ENCODE results near the gene NBR1. TPM values are rescaled to one million over a fixed set of nuclear protein-coding genes. Genes with fewer than 3 reads are reported as not detected.
"Not testable (repeated sequence)": the region's sequence is repeated elsewhere in the genome, so short reads cannot be mapped to it uniquely, and the experiment has no call there.

Gene NBR1
- total and polyA plus RNA-seq, 2 experiments from 2014 or later = 12.6 to 36.8 TPM

DNA sequence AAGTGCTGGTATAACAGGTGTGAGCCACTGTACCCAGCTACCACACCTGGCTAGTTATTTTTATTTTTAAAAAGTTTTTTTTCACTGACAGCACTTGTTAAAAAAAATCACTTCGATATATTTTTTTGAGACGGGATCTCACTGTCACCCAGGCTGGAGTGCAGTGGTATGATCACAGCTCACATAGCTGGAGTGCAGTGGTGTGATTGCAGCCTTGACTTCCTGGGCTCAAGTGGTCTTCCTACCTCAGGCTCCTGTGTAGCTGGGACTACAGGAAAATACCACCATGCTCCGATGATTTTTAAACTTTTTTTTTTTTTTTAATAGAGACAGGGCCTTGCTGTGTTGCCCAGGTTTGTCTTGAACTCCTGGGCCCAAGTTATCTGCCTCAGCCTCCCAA lies 12.9 kb downstream of the NBR1 start:
- Histone ChIP-seq H3K9me2 (ENCODE audit: insufficient read depth) (no peaks in the 10 kb centered on the region), H3K4me2 (no peak overlapping the region), H3K36me3 (ENCODE audit: insufficient read depth) (peaks cover 11% of the 10 kb centered on the region; the same call in 1 of the 2 replicates), H3K4me3 (no peak overlapping the region), H3K4me1 (ENCODE audit: insufficient read depth) (no peaks in the 10 kb centered on the region), H3K27ac (ENCODE audit: low read depth) (no peak overlapping the region), H3K27me3 (ENCODE audit: insufficient read depth) (no peaks in the 10 kb centered on the region), H4K20me1 (replicated peaks; ENCODE audit: insufficient read depth) (no peaks in the 10 kb centered on the region), H3F3A (replicated peaks; ENCODE audit: low read depth) (no peaks in the 10 kb centered on the region), H3K79me2 (replicated peaks; ENCODE audit: insufficient read depth) (no peaks in the 10 kb centered on the region), H2AFZ (no peak overlapping the region)
- Mint-ChIP-seq H3K27me3 (ENCODE audit: insufficient read depth, low read depth, poor library complexity) (peaks cover 5% of the 10 kb centered on the region), H3K4me3 (no peak overlapping the region), H3K4me1 (no peaks in the 10 kb centered on the region), H3K9me3 (no peaks in the 10 kb centered on the region), H3K27ac (no peak overlapping the region), H3K36me3 (ENCODE audit: low read depth) (peaks cover 18% of the 10 kb centered on the region)
- ATAC-seq = no peak
- TF ChIP-seq NANOG (IDR thresholded peaks at IDR 0.05; ENCODE audit: borderline replicate concordance) (no peak), POLR2AphosphoS5 (IDR thresholded peaks at IDR 0.05; ENCODE audit: low read depth) (no peak), EZH2 (IDR thresholded peaks at IDR 0.05; ENCODE audit: low read depth, unreplicated experiment) (no peak), JUNB (IDR thresholded peaks at IDR 0.05; ENCODE audit: unreplicated experiment) (no peak)
- TF ChIP-seq, protein P1, sequence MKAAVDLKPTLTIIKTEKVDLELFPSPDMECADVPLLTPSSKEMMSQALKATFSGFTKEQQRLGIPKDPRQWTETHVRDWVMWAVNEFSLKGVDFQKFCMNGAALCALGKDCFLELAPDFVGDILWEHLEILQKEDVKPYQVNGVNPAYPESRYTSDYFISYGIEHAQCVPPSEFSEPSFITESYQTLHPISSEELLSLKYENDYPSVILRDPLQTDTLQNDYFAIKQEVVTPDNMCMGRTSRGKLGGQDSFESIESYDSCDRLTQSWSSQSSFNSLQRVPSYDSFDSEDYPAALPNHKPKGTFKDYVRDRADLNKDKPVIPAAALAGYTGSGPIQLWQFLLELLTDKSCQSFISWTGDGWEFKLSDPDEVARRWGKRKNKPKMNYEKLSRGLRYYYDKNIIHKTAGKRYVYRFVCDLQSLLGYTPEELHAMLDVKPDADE (IDR thresholded peaks at IDR 0.05) = no peak
- DNase-seq (ENCODE audit: low spot score) = no peak

DNA sequence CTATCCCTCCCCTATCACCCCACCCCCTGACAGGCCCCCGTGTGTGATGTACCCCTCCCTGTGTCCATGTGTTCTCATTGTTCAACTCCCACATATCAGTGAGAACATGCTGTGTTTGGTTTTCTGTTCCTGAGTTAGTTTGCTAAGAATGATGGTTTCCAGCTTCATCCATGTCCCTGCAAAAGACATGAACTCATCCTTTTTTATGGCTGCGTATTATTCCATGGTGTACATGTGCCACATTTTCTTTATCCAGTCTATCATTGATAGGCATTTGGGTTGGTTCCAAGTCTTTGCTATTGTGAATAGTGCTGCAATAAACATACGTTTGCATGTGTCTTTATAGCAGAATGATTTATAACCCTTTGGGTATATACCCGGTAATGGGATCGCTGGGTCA lies 15.6 kb downstream of the NBR1 start:
- not testable (repeated sequence) for H4K20me1 ChIP-seq (replicated peaks; ENCODE audit: insufficient read depth); H3K27me3 ChIP-seq (ENCODE audit: insufficient read depth); H3K27ac ChIP-seq (ENCODE audit: low read depth); DNase-seq (ENCODE audit: low spot score); H3K9me2 ChIP-seq (ENCODE audit: insufficient read depth); ATAC-seq; H3K9me3 Mint-ChIP-seq; H3K4me3 Mint-ChIP-seq; H3K27me3 Mint-ChIP-seq (ENCODE audit: insufficient read depth, low read depth, poor library complexity); H3F3A ChIP-seq (replicated peaks; ENCODE audit: low read depth); H3K4me1 ChIP-seq (ENCODE audit: insufficient read depth); H3K79me2 ChIP-seq (replicated peaks; ENCODE audit: insufficient read depth); H3K27ac Mint-ChIP-seq; H3K4me3 ChIP-seq; H2AFZ ChIP-seq; H3K4me2 ChIP-seq; H3K4me1 Mint-ChIP-seq
- H3K36me3 Mint-ChIP-seq (ENCODE audit: low read depth) = peaks cover 32% of the 10 kb centered on the region
- H3K36me3 ChIP-seq (ENCODE audit: insufficient read depth) = peaks cover 30% of the 10 kb centered on the region

DNA sequence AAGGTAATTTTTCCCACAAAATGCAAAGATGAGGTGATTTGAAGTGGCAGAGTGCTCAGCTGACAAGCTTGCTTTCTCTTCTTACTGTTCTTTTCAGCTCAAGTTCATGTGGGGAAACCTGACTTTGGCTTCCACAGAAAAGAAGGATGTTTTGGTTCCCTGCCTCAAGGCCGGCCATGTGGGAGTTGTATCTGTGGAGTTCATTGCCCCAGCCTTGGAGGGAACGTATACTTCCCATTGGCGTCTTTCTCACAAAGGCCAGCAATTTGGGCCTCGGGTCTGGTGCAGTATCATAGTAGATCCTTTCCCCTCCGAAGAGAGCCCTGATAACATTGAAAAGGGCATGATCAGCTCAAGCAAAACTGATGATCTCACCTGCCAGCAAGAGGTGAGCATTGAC lies 22.2 kb downstream of the NBR1 start:
- peaks cover 51% of the 10 kb centered on the region for H3K36me3 ChIP-seq (ENCODE audit: insufficient read depth)
- no peaks in the 10 kb centered on the region for H3K79me2 ChIP-seq (replicated peaks; ENCODE audit: insufficient read depth)
- no peak overlapping the region for H3K4me2 ChIP-seq
- no peak overlapping the region for H3K27ac ChIP-seq (ENCODE audit: low read depth)
- Mint-ChIP-seq H3K4me3 (no peak overlapping the region), H3K36me3 (ENCODE audit: low read depth) (peaks cover 53% of the 10 kb centered on the region; the same call in 2 of the 3 replicates), H3K9me3 (no peaks in the 10 kb centered on the region), H3K27me3 (ENCODE audit: insufficient read depth, low read depth, poor library complexity) (peaks cover 2% of the 10 kb centered on the region), H3K4me1 (no peaks in the 10 kb centered on the region), H3K27ac (no peak overlapping the region)
- no peak for DNase-seq (ENCODE audit: low spot score)
- no peaks in the 10 kb centered on the region; the same call in 1 of the 2 replicates for H3F3A ChIP-seq (replicated peaks; ENCODE audit: low read depth)
- no peak overlapping the region for H3K4me3 ChIP-seq
- H3K27me3 ChIP-seq (ENCODE audit: insufficient read depth) = no peaks in the 10 kb centered on the region
- no peak for ATAC-seq
- H2AFZ ChIP-seq = no peak overlapping the region
- H3K4me1 ChIP-seq (ENCODE audit: insufficient read depth) = no peaks in the 10 kb centered on the region
- H4K20me1 ChIP-seq (replicated peaks; ENCODE audit: insufficient read depth) = peaks cover 3% of the 10 kb centered on the region; the same call in 1 of the 2 replicates
- no peaks in the 10 kb centered on the region for H3K9me2 ChIP-seq (ENCODE audit: insufficient read depth)
- TF ChIP-seq POLR2AphosphoS5 (IDR thresholded peaks at IDR 0.05; ENCODE audit: low read depth) (no peak), ZNF331 (CRISPR knock-in tag; IDR thresholded peaks at IDR 0.05; ENCODE audit: low read depth) (no peak), JUNB (IDR thresholded peaks at IDR 0.05; ENCODE audit: unreplicated experiment) (no peak)
- TF ChIP-seq, protein P2, sequence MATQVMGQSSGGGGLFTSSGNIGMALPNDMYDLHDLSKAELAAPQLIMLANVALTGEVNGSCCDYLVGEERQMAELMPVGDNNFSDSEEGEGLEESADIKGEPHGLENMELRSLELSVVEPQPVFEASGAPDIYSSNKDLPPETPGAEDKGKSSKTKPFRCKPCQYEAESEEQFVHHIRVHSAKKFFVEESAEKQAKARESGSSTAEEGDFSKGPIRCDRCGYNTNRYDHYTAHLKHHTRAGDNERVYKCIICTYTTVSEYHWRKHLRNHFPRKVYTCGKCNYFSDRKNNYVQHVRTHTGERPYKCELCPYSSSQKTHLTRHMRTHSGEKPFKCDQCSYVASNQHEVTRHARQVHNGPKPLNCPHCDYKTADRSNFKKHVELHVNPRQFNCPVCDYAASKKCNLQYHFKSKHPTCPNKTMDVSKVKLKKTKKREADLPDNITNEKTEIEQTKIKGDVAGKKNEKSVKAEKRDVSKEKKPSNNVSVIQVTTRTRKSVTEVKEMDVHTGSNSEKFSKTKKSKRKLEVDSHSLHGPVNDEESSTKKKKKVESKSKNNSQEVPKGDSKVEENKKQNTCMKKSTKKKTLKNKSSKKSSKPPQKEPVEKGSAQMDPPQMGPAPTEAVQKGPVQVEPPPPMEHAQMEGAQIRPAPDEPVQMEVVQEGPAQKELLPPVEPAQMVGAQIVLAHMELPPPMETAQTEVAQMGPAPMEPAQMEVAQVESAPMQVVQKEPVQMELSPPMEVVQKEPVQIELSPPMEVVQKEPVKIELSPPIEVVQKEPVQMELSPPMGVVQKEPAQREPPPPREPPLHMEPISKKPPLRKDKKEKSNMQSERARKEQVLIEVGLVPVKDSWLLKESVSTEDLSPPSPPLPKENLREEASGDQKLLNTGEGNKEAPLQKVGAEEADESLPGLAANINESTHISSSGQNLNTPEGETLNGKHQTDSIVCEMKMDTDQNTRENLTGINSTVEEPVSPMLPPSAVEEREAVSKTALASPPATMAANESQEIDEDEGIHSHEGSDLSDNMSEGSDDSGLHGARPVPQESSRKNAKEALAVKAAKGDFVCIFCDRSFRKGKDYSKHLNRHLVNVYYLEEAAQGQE (IDR thresholded peaks at IDR 0.05; ENCODE audit: unreplicated experiment) = no peak

Measured in GM23338 (cell line).